ENCODE results near the gene PHACTR3. TPM values are rescaled to one million over a fixed set of nuclear protein-coding genes. Genes with fewer than 3 reads are reported as not detected.

The PHACTR3 gene
- total and polyA plus RNA-seq, 2 donors = 2.9 to 35.8 TPM

- H3K27ac ChIP-seq (ENCODE audit: low read depth in 1 of 2, low read length in 1 of 2) = no peak overlapping the region
- H3K4me3 ChIP-seq (ENCODE audit: low read length in 2 of 2) = peak overlapping the region; percentile 27 to 52
- 9% methylated on average over 28 of the region's 28 CpGs for WGBS
- H3K4me1 ChIP-seq (ENCODE audit: control insufficient read depth in 2 of 2, insufficient read depth in 2 of 2, low read length in 2 of 2) = peaks cover 10 to 13% of the 10 kb centered on the region in 2 donors
- peak; percentile 55 to 89 (median 69) for DNase-seq (ENCODE audit: low read depth in 6 of 9, low spot score in 9 of 9)
- H3K36me3 ChIP-seq (ENCODE audit: control insufficient read depth in 2 of 2, insufficient read depth in 2 of 2, low read length in 1 of 2) = no peaks in the 10 kb centered on the region
- H3K27me3 ChIP-seq (ENCODE audit: control insufficient read depth in 2 of 2, insufficient read depth in 1 of 2, low read length in 1 of 2) = peaks cover 29 to 55% of the 10 kb centered on the region in 2 donors
- H3K9me3 ChIP-seq (ENCODE audit: control insufficient read depth in 2 of 2, insufficient read depth in 1 of 2, low read length in 1 of 2) = no peaks in the 10 kb centered on the region
Measured at GRCh38 chr20:59571551-59572314, 32.6 kb upstream of the PHACTR3 start.

GRCh38 chr20:59572515-59572914 lies 31.8 kb upstream of the PHACTR3 start:
- Histone ChIP-seq H3K27me3 (ENCODE audit: control insufficient read depth in 2 of 2, insufficient read depth in 1 of 2, low read length in 1 of 2) (peaks cover 36 to 61% of the 10 kb centered on the region in 2 donors), H3K36me3 (ENCODE audit: control insufficient read depth in 2 of 2, insufficient read depth in 2 of 2, low read length in 1 of 2) (no peaks in the 10 kb centered on the region), H3K27ac (ENCODE audit: low read depth in 1 of 2, low read length in 1 of 2) (no peak overlapping the region)

GRCh38 chr20:59573837-59574236 lies 30.5 kb upstream of the PHACTR3 start:
- H3K36me3 ChIP-seq (ENCODE audit: control insufficient read depth in 2 of 2, insufficient read depth in 2 of 2, low read length in 1 of 2) = no peaks in the 10 kb centered on the region

More at GRCh38 chr20:59572515-59572914, 31.8 kb upstream of the PHACTR3 start:
- peaks cover 10 to 13% of the 10 kb centered on the region in 2 donors for H3K4me1 ChIP-seq (ENCODE audit: control insufficient read depth in 2 of 2, insufficient read depth in 2 of 2, low read length in 2 of 2)
- 99% methylated on average over 4 of the region's 4 CpGs for WGBS
- no peak overlapping the region for H3K4me3 ChIP-seq (ENCODE audit: low read length in 2 of 2)
- H3K9me3 ChIP-seq (ENCODE audit: control insufficient read depth in 2 of 2, insufficient read depth in 1 of 2, low read length in 1 of 2) = no peaks in the 10 kb centered on the region
- DNase-seq (ENCODE audit: low read depth in 6 of 9, low spot score in 9 of 9) = no peak

GRCh38 chr20:59574308-59574707 lies 30.0 kb upstream of the PHACTR3 start:
- H3K27ac ChIP-seq (ENCODE audit: low read depth in 1 of 2, low read length in 1 of 2) = no peak overlapping the region
- no peak for DNase-seq (ENCODE audit: low read depth in 6 of 9, low spot score in 9 of 9)
- no peak overlapping the region for H3K4me3 ChIP-seq (ENCODE audit: low read length in 2 of 2)
- H3K36me3 ChIP-seq (ENCODE audit: control insufficient read depth in 2 of 2, insufficient read depth in 2 of 2, low read length in 1 of 2) = no peaks in the 10 kb centered on the region
- WGBS = 86% methylated on average over 3 of the region's 3 CpGs
- H3K27me3 ChIP-seq (ENCODE audit: control insufficient read depth in 2 of 2, insufficient read depth in 1 of 2, low read length in 1 of 2) = peaks cover 44 to 72% of the 10 kb centered on the region in 2 donors
- peaks cover 10 to 13% of the 10 kb centered on the region in 2 donors for H3K4me1 ChIP-seq (ENCODE audit: control insufficient read depth in 2 of 2, insufficient read depth in 2 of 2, low read length in 2 of 2)
- no peaks in the 10 kb centered on the region for H3K9me3 ChIP-seq (ENCODE audit: control insufficient read depth in 2 of 2, insufficient read depth in 1 of 2, low read length in 1 of 2)

More at GRCh38 chr20:59573837-59574236, 30.5 kb upstream of the PHACTR3 start:
- Histone ChIP-seq H3K4me1 (ENCODE audit: control insufficient read depth in 2 of 2, insufficient read depth in 2 of 2, low read length in 2 of 2) (peaks cover 10 to 13% of the 10 kb centered on the region in 2 donors), H3K27me3 (ENCODE audit: control insufficient read depth in 2 of 2, insufficient read depth in 1 of 2, low read length in 1 of 2) (peaks cover 46 to 67% of the 10 kb centered on the region in 2 donors), H3K9me3 (ENCODE audit: control insufficient read depth in 2 of 2, insufficient read depth in 1 of 2, low read length in 1 of 2) (no peaks in the 10 kb centered on the region), H3K27ac (ENCODE audit: low read depth in 1 of 2, low read length in 1 of 2) (no peak overlapping the region), H3K4me3 (ENCODE audit: low read length in 2 of 2) (no peak overlapping the region)
- WGBS = 87% methylated on average over 8 of the region's 8 CpGs
- no peak for DNase-seq (ENCODE audit: low read depth in 6 of 9, low spot score in 9 of 9)

- Histone ChIP-seq H3K9me3 (ENCODE audit: control insufficient read depth in 2 of 2, insufficient read depth in 1 of 2, low read length in 1 of 2) (no peaks in the 10 kb centered on the region), H3K27me3 (ENCODE audit: control insufficient read depth in 2 of 2, insufficient read depth in 1 of 2, low read length in 1 of 2) (peaks cover 44 to 78% of the 10 kb centered on the region in 2 donors), H3K4me1 (ENCODE audit: control insufficient read depth in 2 of 2, insufficient read depth in 2 of 2, low read length in 2 of 2) (peaks cover 10 to 13% of the 10 kb centered on the region in 2 donors), H3K36me3 (ENCODE audit: control insufficient read depth in 2 of 2, insufficient read depth in 2 of 2, low read length in 1 of 2) (no peaks in the 10 kb centered on the region), H3K27ac (ENCODE audit: low read depth in 1 of 2, low read length in 1 of 2) (no peak overlapping the region), H3K4me3 (ENCODE audit: low read length in 2 of 2) (no peak overlapping the region)
- 63% methylated on average over 5 of the region's 5 CpGs for WGBS
- DNase-seq (ENCODE audit: low read depth in 6 of 9, low spot score in 9 of 9) = no peak
Measured at GRCh38 chr20:59575216-59575615, 29.1 kb upstream of the PHACTR3 start.

GRCh38 chr20:59575653-59576052 lies 28.7 kb upstream of the PHACTR3 start:
- Histone ChIP-seq H3K36me3 (ENCODE audit: control insufficient read depth in 2 of 2, insufficient read depth in 2 of 2, low read length in 1 of 2) (no peaks in the 10 kb centered on the region), H3K4me3 (ENCODE audit: low read length in 2 of 2) (no peak overlapping the region), H3K27me3 (ENCODE audit: control insufficient read depth in 2 of 2, insufficient read depth in 1 of 2, low read length in 1 of 2) (peaks cover 44 to 78% of the 10 kb centered on the region in 2 donors), H3K9me3 (ENCODE audit: control insufficient read depth in 2 of 2, insufficient read depth in 1 of 2, low read length in 1 of 2) (no peaks in the 10 kb centered on the region), H3K27ac (ENCODE audit: low read depth in 1 of 2, low read length in 1 of 2) (no peak overlapping the region), H3K4me1 (ENCODE audit: control insufficient read depth in 2 of 2, insufficient read depth in 2 of 2, low read length in 2 of 2) (peaks cover 10 to 13% of the 10 kb centered on the region in 2 donors)
- WGBS = 84% methylated on average over 1 of the region's 1 CpG
- no peak for DNase-seq (ENCODE audit: low read depth in 6 of 9, low spot score in 9 of 9)

GRCh38 chr20:59576216-59576953 lies 28.0 kb upstream of the PHACTR3 start:
- 49% methylated on average over 18 of the region's 18 CpGs for WGBS
- Histone ChIP-seq H3K4me1 (ENCODE audit: control insufficient read depth in 2 of 2, insufficient read depth in 2 of 2, low read length in 2 of 2) (peaks cover 5 to 6% of the 10 kb centered on the region in 2 donors), H3K27me3 (ENCODE audit: control insufficient read depth in 2 of 2, insufficient read depth in 1 of 2, low read length in 1 of 2) (peaks cover 44 to 79% of the 10 kb centered on the region in 2 donors), H3K4me3 (ENCODE audit: low read length in 2 of 2) (no peak overlapping the region), H3K36me3 (ENCODE audit: control insufficient read depth in 2 of 2, insufficient read depth in 2 of 2, low read length in 1 of 2) (no peaks in the 10 kb centered on the region), H3K27ac (ENCODE audit: low read depth in 1 of 2, low read length in 1 of 2) (no peak overlapping the region), H3K9me3 (ENCODE audit: control insufficient read depth in 2 of 2, insufficient read depth in 1 of 2, low read length in 1 of 2) (no peaks in the 10 kb centered on the region)
- DNase-seq (ENCODE audit: low read depth in 6 of 9, low spot score in 9 of 9) = no peak

GRCh38 chr20:59577037-59577808 lies 27.1 kb upstream of the PHACTR3 start:
- WGBS = 7% methylated on average over 95 of the region's 95 CpGs
- Histone ChIP-seq H3K4me1 (ENCODE audit: control insufficient read depth in 2 of 2, insufficient read depth in 2 of 2, low read length in 2 of 2) (no peaks in the 10 kb centered on the region), H3K9me3 (ENCODE audit: control insufficient read depth in 2 of 2, insufficient read depth in 1 of 2, low read length in 1 of 2) (no peaks in the 10 kb centered on the region), H3K36me3 (ENCODE audit: control insufficient read depth in 2 of 2, insufficient read depth in 2 of 2, low read length in 1 of 2) (no peaks in the 10 kb centered on the region), H3K27ac (ENCODE audit: low read depth in 1 of 2, low read length in 1 of 2) (no peak overlapping the region), H3K27me3 (ENCODE audit: control insufficient read depth in 2 of 2, insufficient read depth in 1 of 2, low read length in 1 of 2) (peaks cover 44 to 72% of the 10 kb centered on the region in 2 donors), H3K4me3 (ENCODE audit: low read length in 2 of 2) (no peak overlapping the region)
- no peak for DNase-seq (ENCODE audit: low read depth in 6 of 9, low spot score in 9 of 9)

Measured in thymus (tissue), 11 donors.